Lower leg skin (tissue), 3 donors: ENCODE data around the gene SUSD2.

ENCODE experiments used
- CTCF ChIP-seq, 3 donors: fragments of 450-650 bp; IDR thresholded peaks; one replicate each; pipeline ENCODE4 v1.5.1; 2016; ENCODE audit warnings: antibody characterized with exemption in 3 of 3, mild to moderate bottlenecking in 3 of 3, moderate library complexity in 2 of 3
- POLR2A ChIP-seq, 2 donors: fragments of 450-650 bp; IDR thresholded peaks; one replicate each; pipeline ENCODE4 v1.6.1; 2016 to 2017; ENCODE audit warnings: antibody characterized with exemption in 2 of 2, mild to moderate bottlenecking in 1 of 2, moderate library complexity in 1 of 2

GRCh38 chr22:24153353-24153752 lies 27.9 kb upstream of the SUSD2 start:
- no peak for TF ChIP-seq CTCF (IDR thresholded peaks at IDR 0.05)
- no peak for TF ChIP-seq POLR2A (IDR thresholded peaks at IDR 0.05)
